GM19351 (cell line): Measurements from ENCODE around the gene GVQW3.
"Not testable (repeated sequence)": the region's sequence is repeated elsewhere in the genome, so short reads cannot be mapped to it uniquely, and the experiment has no call there.

Experiments
- ATAC-seq: cut with Tn5 transposase; IDR thresholded peaks from one replicate; pipeline ENCODE4 v1.9.1; 2021; ENCODE audit warnings: mild to moderate bottlenecking, moderate library complexity; ENCODE audit not compliant: unreplicated experiment

Gene GVQW3

GRCh38 chr11:76385903-76386302 lies 4.8 kb downstream of the GVQW3 start:
- ATAC-seq = no peak

GRCh38 chr11:76388408-76388807 lies 7.3 kb downstream of the GVQW3 start:
- ATAC-seq = no peak

GRCh38 chr11:76391021-76391420 lies 9.9 kb downstream of the GVQW3 start:
- ATAC-seq = no peak

- ATAC-seq = no peak
Observed at GRCh38 chr11:76391811-76392475, 10.8 kb downstream of the GVQW3 start.

GRCh38 chr11:76392870-76393269 lies 11.7 kb downstream of the GVQW3 start:
- no peak for ATAC-seq

GRCh38 chr11:76394411-76394810 lies 13.3 kb downstream of the GVQW3 start:
- ATAC-seq = no peak

- ATAC-seq = no peak
Observed at GRCh38 chr11:76395296-76395695, 14.2 kb downstream of the GVQW3 start.

- ATAC-seq = no peak
Observed at GRCh38 chr11:76397383-76397782, 16.3 kb downstream of the GVQW3 start.

- ATAC-seq = no peak
Observed at GRCh38 chr11:76400967-76401366, 19.8 kb downstream of the GVQW3 start.

GRCh38 chr11:76401484-76401883 lies 20.4 kb downstream of the GVQW3 start:
- ATAC-seq = not testable (repeated sequence)

GRCh38 chr11:76406359-76406758 lies 25.2 kb downstream of the GVQW3 start:
- no peak for ATAC-seq

- ATAC-seq = no peak
Observed at GRCh38 chr11:76408171-76408965, 27.2 kb downstream of the GVQW3 start.

GRCh38 chr11:76410851-76411357 lies 29.8 kb downstream of the GVQW3 start:
- no peak for ATAC-seq

GRCh38 chr11:76415073-76415472 lies 34.0 kb downstream of the GVQW3 start:
- no peak for ATAC-seq

- ATAC-seq = no peak
Observed at GRCh38 chr11:76419896-76420295, 38.8 kb downstream of the GVQW3 start.

- peak; percentile 79 for ATAC-seq
Observed at GRCh38 chr11:76424379-76424778, 43.3 kb downstream of the GVQW3 start.

- ATAC-seq = no peak
Observed at GRCh38 chr11:76424891-76425290, 43.8 kb downstream of the GVQW3 start.

GRCh38 chr11:76426660-76427059 lies 45.5 kb downstream of the GVQW3 start:
- no peak for ATAC-seq

GRCh38 chr11:76436020-76436419 lies 54.9 kb downstream of the GVQW3 start:
- no peak for ATAC-seq

GRCh38 chr11:76443268-76443980 lies 62.3 kb downstream of the GVQW3 start:
- no peak for ATAC-seq

GRCh38 chr11:76444065-76444383 lies 62.9 kb downstream of the GVQW3 start:
- no peak for ATAC-seq
